BE2C (cell line): Measurements from ENCODE around the gene FADS6.

Source experiments
- DNase-seq: peaks from one replicate; pipeline ENCODE4 v3.0.0-alpha.2; 2020
- H3K27me3 ChIP-seq: fragments of 250-450 bp; sonication (Bioruptor Pico); 2 replicates; pipeline ENCODE4 v1.5.1; 2020; ENCODE audit warnings: mild to moderate bottlenecking
- H3K36me3 ChIP-seq: fragments of 250-450 bp; sonication (Bioruptor Pico); 2 replicates; pipeline ENCODE4 v1.5.1; 2020; ENCODE audit warnings: mild to moderate bottlenecking
- H3K4me1 ChIP-seq: fragments of 250-450 bp; sonication (Bioruptor Pico); 2 replicates; pipeline ENCODE4 v1.5.1; 2020
- H3K4me3 ChIP-seq: 2 replicates; pipeline ENCODE4 v1.5.1; 2011; ENCODE audit warnings: low read depth, low read length
- H3K9me3 ChIP-seq: fragments of 250-450 bp; sonication (Bioruptor Pico); 2 replicates; pipeline ENCODE4 v1.5.1; 2020
- TF ChIP-seq, protein P1 (sequence below): IDR thresholded peaks from 2 replicates; pipeline ENCODE4 v1.5.1; 2012; ENCODE audit warnings: mild to moderate bottlenecking, low read depth, low read length

Gene FADS6

GRCh38 chr17:74921026-74921681 is 27.7 kb upstream of the FADS6 start:
- no peaks in the 10 kb centered on the region for H3K4me1 ChIP-seq

DNA sequence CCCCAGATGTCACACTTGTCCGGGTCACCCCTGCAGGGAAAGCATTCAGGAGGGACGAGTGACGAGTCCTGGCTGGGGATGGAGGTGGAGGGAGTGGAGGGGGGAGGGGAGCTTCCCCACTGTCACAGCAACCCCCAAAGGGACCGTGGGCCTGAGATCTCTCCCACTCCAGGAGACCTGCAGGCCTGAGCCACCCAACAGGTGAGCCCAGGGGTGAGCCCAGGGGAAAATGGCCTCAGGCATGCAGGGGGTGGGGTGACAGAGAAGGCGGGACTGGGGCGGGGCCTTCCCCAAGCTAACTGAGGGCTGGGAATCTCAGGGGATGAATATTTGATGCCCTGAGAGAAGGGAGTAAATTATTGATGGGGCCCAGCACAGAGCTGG is 27.2 kb upstream of the FADS6 start:
- no peak for DNase-seq
- Histone ChIP-seq H3K36me3 (no peaks in the 10 kb centered on the region), H3K9me3 (no peaks in the 10 kb centered on the region), H3K27me3 (peaks cover 33% of the 10 kb centered on the region), H3K4me1 (no peaks in the 10 kb centered on the region), H3K4me3 (no peak overlapping the region)
- TF ChIP-seq, protein P1, sequence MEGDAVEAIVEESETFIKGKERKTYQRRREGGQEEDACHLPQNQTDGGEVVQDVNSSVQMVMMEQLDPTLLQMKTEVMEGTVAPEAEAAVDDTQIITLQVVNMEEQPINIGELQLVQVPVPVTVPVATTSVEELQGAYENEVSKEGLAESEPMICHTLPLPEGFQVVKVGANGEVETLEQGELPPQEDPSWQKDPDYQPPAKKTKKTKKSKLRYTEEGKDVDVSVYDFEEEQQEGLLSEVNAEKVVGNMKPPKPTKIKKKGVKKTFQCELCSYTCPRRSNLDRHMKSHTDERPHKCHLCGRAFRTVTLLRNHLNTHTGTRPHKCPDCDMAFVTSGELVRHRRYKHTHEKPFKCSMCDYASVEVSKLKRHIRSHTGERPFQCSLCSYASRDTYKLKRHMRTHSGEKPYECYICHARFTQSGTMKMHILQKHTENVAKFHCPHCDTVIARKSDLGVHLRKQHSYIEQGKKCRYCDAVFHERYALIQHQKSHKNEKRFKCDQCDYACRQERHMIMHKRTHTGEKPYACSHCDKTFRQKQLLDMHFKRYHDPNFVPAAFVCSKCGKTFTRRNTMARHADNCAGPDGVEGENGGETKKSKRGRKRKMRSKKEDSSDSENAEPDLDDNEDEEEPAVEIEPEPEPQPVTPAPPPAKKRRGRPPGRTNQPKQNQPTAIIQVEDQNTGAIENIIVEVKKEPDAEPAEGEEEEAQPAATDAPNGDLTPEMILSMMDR: no peak

More at GRCh38 chr17:74921026-74921681, 27.7 kb upstream of the FADS6 start:
- H3K9me3 ChIP-seq: no peaks in the 10 kb centered on the region
- no peak for DNase-seq
- no peaks in the 10 kb centered on the region for H3K36me3 ChIP-seq
- TF ChIP-seq, protein P1: no peak
- no peak overlapping the region for H3K4me3 ChIP-seq
- peaks cover 38% of the 10 kb centered on the region for H3K27me3 ChIP-seq

DNA sequence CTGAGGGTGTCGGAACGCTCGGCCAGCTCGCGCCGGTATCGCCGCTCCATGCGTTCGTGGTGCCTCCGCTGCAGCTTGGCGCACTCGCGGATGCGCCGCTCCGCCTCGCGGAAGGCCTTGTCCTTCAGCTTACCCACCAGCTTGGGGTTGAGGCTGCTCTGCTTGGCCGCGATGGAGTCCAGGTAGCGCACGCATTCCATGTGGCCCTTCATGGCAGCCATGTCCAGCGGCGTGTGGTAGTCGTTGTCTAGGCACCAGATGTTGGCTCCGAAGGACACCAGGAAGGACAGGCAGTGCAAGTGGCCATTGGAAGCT is 26.8 kb upstream of the FADS6 start:
- Histone ChIP-seq H3K4me1 (no peaks in the 10 kb centered on the region), H3K4me3 (no peak overlapping the region), H3K36me3 (no peaks in the 10 kb centered on the region), H3K9me3 (no peaks in the 10 kb centered on the region), H3K27me3 (peaks cover 30% of the 10 kb centered on the region)
- TF ChIP-seq, protein P1: no peak
- no peak for DNase-seq

GRCh38 chr17:74919440-74920305 is 26.2 kb upstream of the FADS6 start:
- DNase-seq: no peak
- TF ChIP-seq, protein P1: no peak
- peaks cover 24% of the 10 kb centered on the region for H3K27me3 ChIP-seq
- no peaks in the 10 kb centered on the region for H3K36me3 ChIP-seq
- H3K9me3 ChIP-seq: no peaks in the 10 kb centered on the region
- no peaks in the 10 kb centered on the region for H3K4me1 ChIP-seq
- H3K4me3 ChIP-seq: no peak overlapping the region

- Histone ChIP-seq H3K4me3 (no peak overlapping the region), H3K36me3 (no peaks in the 10 kb centered on the region), H3K27me3 (peaks cover 16% of the 10 kb centered on the region), H3K9me3 (no peaks in the 10 kb centered on the region), H3K4me1 (no peaks in the 10 kb centered on the region)
- no peak for DNase-seq
- TF ChIP-seq, protein P1: no peak
Measured at GRCh38 chr17:74918906-74919305, 25.5 kb upstream of the FADS6 start.

GRCh38 chr17:74917430-74917829 is 24.0 kb upstream of the FADS6 start:
- TF ChIP-seq, protein P1: no peak
- DNase-seq: no peak
- Histone ChIP-seq H3K36me3 (no peaks in the 10 kb centered on the region), H3K4me1 (no peaks in the 10 kb centered on the region), H3K9me3 (no peaks in the 10 kb centered on the region), H3K27me3 (peaks cover 3% of the 10 kb centered on the region), H3K4me3 (no peak overlapping the region)
